OCI-LY7 (cell line): ENCODE data around the gene EPS8L1. TPM values are rescaled to one million over a fixed set of nuclear protein-coding genes. Genes with fewer than 3 reads are reported as not detected.

ENCODE experiments used
- BruUV-seq: library from RNA; stranded (reverse); fragments of 400-500 nt; replicated peaks from 2 replicates; lab custom pipeline; 2021; lab: Mats Ljungman, UMichigan
- CTCF ChIA-PET: fragments of 300-600 bp; sonication (Branson Sonifier 250); formaldehyde crosslinking; loops from one replicate; lab custom pipeline; 2022; ENCODE audit warnings: antibody characterized with exemption; ENCODE audit not compliant: unreplicated experiment; lab: Charles Lee
- POLR2A ChIA-PET: fragments of 300-600 bp; sonication (Branson Sonifier 250); formaldehyde crosslinking; loops from one replicate; lab custom pipeline; 2022; ENCODE audit warnings: antibody characterized with exemption; lab: Charles Lee
- DNase-seq: peaks from one replicate; pipeline ENCODE4 v3.0.0-alpha.2; 2015; ENCODE audit warnings: low spot score
- H2AFZ ChIP-seq: fragments of 200-600 bp; sonication (generic), shearing (Covaris generic); 2 replicates; pipeline ENCODE4 v1.6.1; 2014; ENCODE audit warnings: mild to moderate bottlenecking, antibody characterized with exemption, low read length, moderate library complexity
- H3K27ac ChIP-seq: fragments of 200-600 bp; sonication (generic); 2 replicates; pipeline ENCODE4 v1.5.1; 2014; ENCODE audit warnings: mixed run types, low read depth, mild to moderate bottlenecking, moderate library complexity, low read length, inconsistent platforms; ENCODE audit not compliant: poor library complexity, severe bottlenecking
- H3K36me3 ChIP-seq: fragments of 200-600 bp; sonication (generic); 2 replicates; pipeline ENCODE4 v1.6.1; 2014; ENCODE audit warnings: mild to moderate bottlenecking, antibody characterized with exemption, low read length, moderate library complexity, mixed read lengths; ENCODE audit not compliant: insufficient read depth
- H3K4me1 ChIP-seq: fragments of 200-600 bp; sonication (generic); 2 replicates; pipeline ENCODE4 v1.5.1; 2014; ENCODE audit warnings: mild to moderate bottlenecking, low read length; ENCODE audit not compliant: insufficient read depth, poor library complexity, severe bottlenecking
- H3K4me2 ChIP-seq: fragments of 200-600 bp; sonication (generic); 2 replicates; pipeline ENCODE4 v1.6.1; 2014; ENCODE audit warnings: mild to moderate bottlenecking, low read length
- H3K4me3 ChIP-seq: fragments of 200-600 bp; sonication (generic); 2 replicates; pipeline ENCODE4 v1.5.1; 2014; ENCODE audit warnings: mild to moderate bottlenecking, low read depth, low read length; ENCODE audit not compliant: poor library complexity, severe bottlenecking
- H3K79me2 ChIP-seq: fragments of 200-600 bp; sonication (generic); 2 replicates; pipeline ENCODE4 v1.6.1; 2016; ENCODE audit warnings: low read depth, mild to moderate bottlenecking, low read length, moderate library complexity, mixed read lengths; ENCODE audit not compliant: insufficient read depth
- H3K9me2 ChIP-seq: fragments of 200-600 bp; sonication (generic); 2 replicates; pipeline ENCODE4 v1.6.1; 2016; ENCODE audit warnings: mild to moderate bottlenecking, low read length, mixed read lengths; ENCODE audit not compliant: insufficient read depth
- H3K9me3 ChIP-seq: fragments of 200-600 bp; sonication (generic); 2 replicates; pipeline ENCODE4 v1.6.1; 2014; ENCODE audit warnings: mild to moderate bottlenecking, mixed run types, low read length, mixed read lengths
- H4K20me1 ChIP-seq: fragments of 200-600 bp; sonication (generic); 2 replicates; pipeline ENCODE4 v1.6.1; 2014; ENCODE audit warnings: mild to moderate bottlenecking, antibody characterized with exemption, low read length, moderate library complexity, mixed read lengths; ENCODE audit not compliant: insufficient read depth
- EZH2phosphoT487 ChIP-seq: fragments of 200-600 bp; sonication (generic); IDR thresholded peaks from 2 replicates; pipeline ENCODE4 v1.6.1; 2018; ENCODE audit warnings: low read depth, borderline replicate concordance, mild to moderate bottlenecking, mixed run types, antibody characterized with exemption, low read length, moderate library complexity, mixed read lengths
- intact Hi-C: fragments of 100-400 bp; cut with micrococcal nuclease; formaldehyde crosslinking; loops from one replicate; pipeline ENCODE4 v1.10.0; 2022; ENCODE audit not compliant: unreplicated experiment
- total RNA-seq, 2 experiments: library from RNA; depleted of rRNA in 1 of 2; stranded (reverse); fragments of >200 nt in 1 of 2; shearing (Covaris generic) in 1 of 2; gene quantifications; 2 replicates each; pipeline ENCODE4 v1.2.3, GENCODE V29; 2014 to 2022
- TF ChIP-seq, protein P1 (sequence below): fragments of 200-600 bp; sonication (generic); conservative IDR thresholded peaks from 2 replicates; pipeline ENCODE4 v1.5.1; 2014; ENCODE audit warnings: mild to moderate bottlenecking, antibody characterized with exemption, low read length, moderate library complexity, mixed read lengths

Gene EPS8L1
- total RNA-seq, 2 experiments from 2014 or later: 11.1 to 12.5 TPM

DNA sequence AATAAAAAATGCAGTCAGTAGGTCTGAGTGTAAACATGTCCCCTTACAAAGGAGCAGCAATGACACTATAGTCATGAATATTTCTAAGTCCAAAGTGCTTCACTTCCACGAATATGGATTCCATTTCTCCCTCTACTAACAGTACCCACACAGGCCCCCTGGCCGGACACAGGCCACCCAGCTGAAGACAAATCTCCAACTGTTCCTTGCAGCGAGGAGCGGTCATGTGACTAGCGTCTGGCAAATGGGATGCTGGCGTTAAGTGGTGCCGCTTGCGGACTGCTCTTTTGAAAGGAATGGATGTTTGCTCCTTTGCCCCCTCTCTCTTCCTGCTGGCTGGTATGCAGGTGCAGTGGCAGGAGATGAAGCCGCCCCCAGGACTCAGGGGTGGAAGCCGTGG is 25.6 kb downstream of the EPS8L1 start:
- peaks cover 3% of the 10 kb centered on the region; the same call in 1 of the 2 replicates for H3K79me2 ChIP-seq
- no TSS peak for BruUV-seq
- H3K4me3 ChIP-seq: no peak overlapping the region
- H3K27ac ChIP-seq: no peak overlapping the region
- no peaks in the 10 kb centered on the region for H4K20me1 ChIP-seq
- H3K9me3 ChIP-seq: no peaks in the 10 kb centered on the region
- no peaks in the 10 kb centered on the region for H3K4me1 ChIP-seq
- no peaks in the 10 kb centered on the region for H3K9me2 ChIP-seq
- H3K4me2 ChIP-seq: no peak overlapping the region
- H2AFZ ChIP-seq: no peak overlapping the region
- TF ChIP-seq, protein P1, sequence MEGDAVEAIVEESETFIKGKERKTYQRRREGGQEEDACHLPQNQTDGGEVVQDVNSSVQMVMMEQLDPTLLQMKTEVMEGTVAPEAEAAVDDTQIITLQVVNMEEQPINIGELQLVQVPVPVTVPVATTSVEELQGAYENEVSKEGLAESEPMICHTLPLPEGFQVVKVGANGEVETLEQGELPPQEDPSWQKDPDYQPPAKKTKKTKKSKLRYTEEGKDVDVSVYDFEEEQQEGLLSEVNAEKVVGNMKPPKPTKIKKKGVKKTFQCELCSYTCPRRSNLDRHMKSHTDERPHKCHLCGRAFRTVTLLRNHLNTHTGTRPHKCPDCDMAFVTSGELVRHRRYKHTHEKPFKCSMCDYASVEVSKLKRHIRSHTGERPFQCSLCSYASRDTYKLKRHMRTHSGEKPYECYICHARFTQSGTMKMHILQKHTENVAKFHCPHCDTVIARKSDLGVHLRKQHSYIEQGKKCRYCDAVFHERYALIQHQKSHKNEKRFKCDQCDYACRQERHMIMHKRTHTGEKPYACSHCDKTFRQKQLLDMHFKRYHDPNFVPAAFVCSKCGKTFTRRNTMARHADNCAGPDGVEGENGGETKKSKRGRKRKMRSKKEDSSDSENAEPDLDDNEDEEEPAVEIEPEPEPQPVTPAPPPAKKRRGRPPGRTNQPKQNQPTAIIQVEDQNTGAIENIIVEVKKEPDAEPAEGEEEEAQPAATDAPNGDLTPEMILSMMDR: no peak
- no peak for TF ChIP-seq EZH2phosphoT487
- no peak for DNase-seq
- CTCF ChIA-PET: no interaction called here
- H3K36me3 ChIP-seq: peaks cover 76% of the 10 kb centered on the region
- intact Hi-C loops: no loop called here
- POLR2A ChIA-PET: no interaction called here

DNA sequence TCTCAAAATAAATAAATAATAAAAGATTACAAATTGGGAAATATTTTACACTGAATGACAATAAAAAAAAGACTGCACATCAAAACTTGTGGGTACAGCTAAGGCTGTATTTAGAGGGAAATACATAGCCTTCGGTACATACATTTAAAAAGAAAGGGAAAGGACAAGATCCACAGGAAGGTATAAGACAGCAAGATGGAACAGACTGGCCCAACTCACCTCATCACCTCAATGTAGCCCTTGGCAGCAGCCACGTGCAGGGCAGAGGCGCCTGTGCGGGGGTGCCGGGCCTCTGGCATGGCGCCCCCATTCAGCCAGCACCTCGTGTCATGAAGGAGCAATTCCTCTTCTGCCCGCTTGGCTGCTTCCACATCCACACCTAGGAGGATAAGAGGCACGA is 27.5 kb downstream of the EPS8L1 start:
- TF ChIP-seq, protein P1: no peak
- TF ChIP-seq EZH2phosphoT487: no peak
- Histone ChIP-seq H3K9me3 (no peaks in the 10 kb centered on the region), H4K20me1 (no peaks in the 10 kb centered on the region), H3K4me3 (no peak overlapping the region), H3K4me1 (no peaks in the 10 kb centered on the region), H3K79me2 (peaks cover 3% of the 10 kb centered on the region; the same call in 1 of the 2 replicates), H3K4me2 (no peak overlapping the region), H2AFZ (no peak overlapping the region), H3K36me3 (peaks cover 84% of the 10 kb centered on the region), H3K27ac (no peak overlapping the region), H3K9me2 (no peaks in the 10 kb centered on the region)
- no peak for DNase-seq
- POLR2A ChIA-PET: no interaction called here
- no TSS peak for BruUV-seq
- intact Hi-C loops: no loop called here
- CTCF ChIA-PET: no interaction called here

DNA sequence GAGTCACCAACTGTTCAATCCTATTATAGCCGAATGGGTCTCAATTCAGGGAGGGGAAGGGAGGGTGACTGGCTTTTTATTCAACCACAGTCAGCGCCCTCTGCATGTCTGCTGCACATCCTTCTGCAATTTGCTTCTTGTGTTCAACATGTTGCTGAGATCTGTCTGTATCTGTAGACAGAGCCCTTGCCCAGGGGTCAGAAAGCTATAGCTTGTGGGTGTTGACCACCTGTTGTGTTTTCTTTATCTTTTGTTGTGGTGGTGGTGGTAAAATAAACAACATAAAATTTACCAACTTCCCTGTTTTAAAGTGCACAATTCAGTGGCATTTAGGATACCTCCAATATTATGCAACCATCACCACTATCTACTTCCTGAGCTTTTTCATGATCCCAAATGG is 29.6 kb downstream of the EPS8L1 start:
- no peak overlapping the region for H2AFZ ChIP-seq
- no peaks in the 10 kb centered on the region for H3K9me2 ChIP-seq
- no peak overlapping the region for H3K4me3 ChIP-seq
- POLR2A ChIA-PET: no interaction called here
- H3K36me3 ChIP-seq: peaks cover 84% of the 10 kb centered on the region
- no peaks in the 10 kb centered on the region for H3K9me3 ChIP-seq
- H3K4me1 ChIP-seq: no peaks in the 10 kb centered on the region
- no TSS peak for BruUV-seq
- no peak overlapping the region for H3K27ac ChIP-seq
- no peak for TF ChIP-seq EZH2phosphoT487
- TF ChIP-seq, protein P1: no peak
- intact Hi-C loops: no loop called here
- H3K79me2 ChIP-seq: peaks cover 7% of the 10 kb centered on the region; the same call in 1 of the 2 replicates
- H3K4me2 ChIP-seq: no peak overlapping the region
- no peaks in the 10 kb centered on the region for H4K20me1 ChIP-seq
- DNase-seq: no peak
- CTCF ChIA-PET: no interaction called here
